EH (cell line): Measurements from ENCODE around the gene CCDC177.

Experiments
- DNase-seq: peaks from one replicate; pipeline ENCODE4 v3.0.0-alpha.2; 2015; ENCODE audit warnings: low read depth

The CCDC177 gene

DNA sequence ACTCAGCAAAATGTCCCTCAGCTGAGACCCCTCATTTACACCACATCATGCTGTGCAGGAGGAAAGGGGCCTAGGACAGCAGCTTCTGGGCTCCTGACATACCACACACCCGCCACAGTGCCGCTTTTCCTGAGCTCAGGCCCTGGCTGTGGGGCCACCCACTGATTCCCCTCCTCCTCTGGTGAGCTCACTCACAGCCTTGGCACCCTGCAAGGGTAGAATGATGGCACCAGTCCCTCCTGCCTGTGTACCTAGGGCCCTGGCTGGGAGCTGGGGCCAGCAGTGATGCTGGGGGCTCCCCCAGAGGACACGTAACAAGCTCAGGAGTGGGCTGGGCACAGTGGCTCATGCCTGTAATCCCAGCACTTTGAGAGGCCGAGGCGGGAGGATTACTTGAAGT lies 45.7 kb downstream of the CCDC177 start:
- DNase-seq, result no peak

DNA sequence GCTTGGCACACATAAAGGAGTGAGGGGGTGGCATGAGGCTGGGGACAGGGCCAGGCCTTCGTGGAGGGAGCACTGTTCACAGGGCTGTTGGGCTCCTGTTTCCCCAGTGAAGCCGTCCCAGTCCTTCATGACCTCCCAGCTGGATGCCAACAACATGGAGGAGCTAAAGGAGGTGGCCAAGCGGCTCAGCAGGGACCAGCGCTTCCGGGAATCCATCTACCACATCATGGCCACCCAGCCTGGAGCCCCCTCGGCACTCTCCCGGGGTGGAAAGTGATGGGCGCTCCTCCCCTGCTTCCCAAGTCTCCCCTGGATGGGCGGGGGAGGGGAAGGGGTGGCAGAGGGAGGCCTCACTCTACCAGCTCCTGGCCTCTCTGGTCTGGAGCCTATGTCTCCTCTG lies 46.5 kb downstream of the CCDC177 start:
- no peak for DNase-seq

DNA sequence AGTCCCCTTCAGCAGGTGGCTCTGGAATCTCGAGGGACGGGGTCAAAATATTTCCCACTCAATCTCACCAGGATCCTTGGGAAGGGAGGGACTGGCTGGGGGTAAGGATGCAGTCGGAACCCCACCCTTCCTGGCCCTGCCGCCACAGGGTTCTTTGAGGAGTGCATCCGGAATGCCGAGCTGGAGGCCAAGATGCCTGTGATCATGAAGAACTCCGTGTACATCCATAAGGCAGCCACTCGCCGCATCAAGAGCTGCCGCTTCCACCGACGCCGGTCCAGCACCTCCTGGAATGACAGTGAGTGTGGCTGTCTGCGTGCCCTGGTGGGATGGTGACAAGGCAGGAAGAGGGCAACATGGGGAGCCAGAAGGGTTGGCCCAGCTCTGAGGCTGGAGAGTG lies 47.0 kb downstream of the CCDC177 start:
- DNase-seq, result no peak

DNA sequence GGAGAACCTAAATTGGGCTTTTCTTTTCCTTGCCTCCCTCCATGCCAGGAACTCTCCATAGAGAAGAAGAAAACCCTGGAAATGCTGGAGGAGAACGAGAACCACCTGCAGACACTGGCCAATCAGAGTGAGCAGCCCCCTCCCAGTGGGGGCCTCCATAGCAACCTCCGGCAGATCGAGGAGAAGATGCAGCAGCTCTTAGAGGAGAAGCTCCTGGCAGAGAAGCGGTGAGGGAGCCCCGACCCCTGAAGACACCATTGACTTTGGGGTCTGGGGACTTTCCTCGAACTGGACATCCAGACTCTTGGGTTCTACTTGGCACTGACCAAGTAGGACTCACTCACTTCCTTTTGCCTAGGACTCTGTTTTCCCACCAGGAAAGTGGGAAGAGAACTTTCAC lies 48.8 kb downstream of the CCDC177 start:
- DNase-seq, result no peak

DNA sequence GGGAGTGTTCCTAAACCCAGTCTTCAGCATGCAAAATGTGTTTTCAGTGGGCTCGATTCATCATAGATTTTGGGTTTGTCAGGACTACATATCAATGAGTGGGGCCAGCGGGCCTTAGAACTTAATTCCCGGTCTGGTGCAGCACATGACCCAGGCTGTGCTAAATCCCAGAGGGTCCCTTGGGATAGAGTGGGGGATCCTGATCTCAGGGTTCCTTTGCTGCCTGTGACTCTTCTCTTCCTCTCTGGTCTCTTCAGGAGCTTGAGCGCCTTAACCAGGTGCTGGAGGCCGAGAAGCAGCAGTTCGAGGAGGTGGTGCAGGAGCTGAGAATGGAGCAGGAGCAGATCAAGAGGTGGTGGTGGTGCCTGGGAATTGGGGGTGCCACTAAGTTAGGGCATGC lies 52.6 kb downstream of the CCDC177 start:
- no peak for DNase-seq
